ENCODE measurements around the gene DEPDC1B.
"Not testable (repeated sequence)": the region's sequence is repeated elsewhere in the genome, so short reads cannot be mapped to it uniquely, and the experiment has no call there.

The DEPDC1B gene

GRCh38 chr5:60699609-60700415, at the start of gene DEPDC1B:
Gene DEPDC1B (minus strand): TSS chr5:60700166. CDS start chr5:60700093, 73 bp downstream.
- no peak for DNase-seq (ENCODE audit: low read depth, low spot score)

- DNase-seq (ENCODE audit: low read depth, low spot score) = no peak
These were observed 44.7 kb upstream of the DEPDC1B start for GRCh38 chr5:60744682-60745081.

GRCh38 chr5:60743511-60744314, 43.7 kb upstream of the DEPDC1B start:
- DNase-seq (ENCODE audit: low read depth, low spot score) = no peak

- no peak for DNase-seq (ENCODE audit: low read depth, low spot score)
These were observed 40.4 kb upstream of the DEPDC1B start for GRCh38 chr5:60740322-60740721.

- no peak for DNase-seq (ENCODE audit: low read depth, low spot score)
These were observed 39.0 kb upstream of the DEPDC1B start for GRCh38 chr5:60738933-60739332.

- DNase-seq (ENCODE audit: low read depth, low spot score) = no peak
These were observed 38.5 kb upstream of the DEPDC1B start for GRCh38 chr5:60738461-60738860.

GRCh38 chr5:60730858-60731257, 30.9 kb upstream of the DEPDC1B start:
- not testable (repeated sequence) for DNase-seq (ENCODE audit: low read depth, low spot score)

GRCh38 chr5:60727033-60727679, 27.2 kb upstream of the DEPDC1B start:
- DNase-seq (ENCODE audit: low read depth, low spot score) = no peak

- no peak for DNase-seq (ENCODE audit: low read depth, low spot score)
These were observed 24.2 kb upstream of the DEPDC1B start for GRCh38 chr5:60724126-60724525.

GRCh38 chr5:60722416-60722815, 22.4 kb upstream of the DEPDC1B start:
- DNase-seq (ENCODE audit: low read depth, low spot score) = no peak

GRCh38 chr5:60719329-60719728, 19.4 kb upstream of the DEPDC1B start:
- DNase-seq (ENCODE audit: low read depth, low spot score) = no peak

GRCh38 chr5:60718166-60718892, 18.4 kb upstream of the DEPDC1B start:
- no peak for DNase-seq (ENCODE audit: low read depth, low spot score)

- not testable (repeated sequence) for DNase-seq (ENCODE audit: low read depth, low spot score)
These were observed 15.4 kb upstream of the DEPDC1B start for GRCh38 chr5:60715201-60715928.

GRCh38 chr5:60712950-60713349, 13.0 kb upstream of the DEPDC1B start:
- no peak for DNase-seq (ENCODE audit: low read depth, low spot score)

GRCh38 chr5:60711892-60712291, 11.9 kb upstream of the DEPDC1B start:
- DNase-seq (ENCODE audit: low read depth, low spot score) = not testable (repeated sequence)

- no peak for DNase-seq (ENCODE audit: low read depth, low spot score)
These were observed 10.4 kb upstream of the DEPDC1B start for GRCh38 chr5:60710362-60710761.

GRCh38 chr5:60705144-60705543, 5.2 kb upstream of the DEPDC1B start:
- no peak for DNase-seq (ENCODE audit: low read depth, low spot score)

GRCh38 chr5:60703944-60704343, 4.0 kb upstream of the DEPDC1B start:
- DNase-seq (ENCODE audit: low read depth, low spot score) = no peak

GRCh38 chr5:60701321-60701968, 1.5 kb upstream of the DEPDC1B start:
- no peak for DNase-seq (ENCODE audit: low read depth, low spot score)

- DNase-seq (ENCODE audit: low read depth, low spot score) = no peak
These were observed 421 bp upstream of the DEPDC1B start for GRCh38 chr5:60700416-60700757.

GRCh38 chr5:60699288-60699608, 718 bp downstream of the DEPDC1B start:
- DNase-seq (ENCODE audit: low read depth, low spot score) = no peak
